Measurements from ENCODE around the gene MYO10.
"Not testable (repeated sequence)": the region's sequence is repeated elsewhere in the genome, so short reads cannot be mapped to it uniquely, and the experiment has no call there.

- not testable (repeated sequence) for TF ChIP-seq ZNF232 (CRISPR knock-in tag; IDR thresholded peaks at IDR 0.05); CTCF (IDR thresholded peaks at IDR 0.05); NR2C2 (CRISPR knock-in tag; IDR thresholded peaks at IDR 0.05); IRF2 (CRISPR knock-in tag; IDR thresholded peaks at IDR 0.05; ENCODE audit: borderline replicate concordance, low read depth); CREB1 (CRISPR knock-in tag; IDR thresholded peaks at IDR 0.05); FOXK1 (CRISPR knock-in tag; IDR thresholded peaks at IDR 0.05); ZNF281 (CRISPR knock-in tag; IDR thresholded peaks at IDR 0.05); SMAD4 (CRISPR knock-in tag; IDR thresholded peaks at IDR 0.05)
- TF ChIP-seq, protein P1, sequence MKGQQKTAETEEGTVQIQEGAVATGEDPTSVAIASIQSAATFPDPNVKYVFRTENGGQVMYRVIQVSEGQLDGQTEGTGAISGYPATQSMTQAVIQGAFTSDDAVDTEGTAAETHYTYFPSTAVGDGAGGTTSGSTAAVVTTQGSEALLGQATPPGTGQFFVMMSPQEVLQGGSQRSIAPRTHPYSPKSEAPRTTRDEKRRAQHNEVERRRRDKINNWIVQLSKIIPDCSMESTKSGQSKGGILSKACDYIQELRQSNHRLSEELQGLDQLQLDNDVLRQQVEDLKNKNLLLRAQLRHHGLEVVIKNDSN (CRISPR knock-in tag; IDR thresholded peaks at IDR 0.05) = not testable (repeated sequence)
- TF ChIP-seq, protein P2, sequence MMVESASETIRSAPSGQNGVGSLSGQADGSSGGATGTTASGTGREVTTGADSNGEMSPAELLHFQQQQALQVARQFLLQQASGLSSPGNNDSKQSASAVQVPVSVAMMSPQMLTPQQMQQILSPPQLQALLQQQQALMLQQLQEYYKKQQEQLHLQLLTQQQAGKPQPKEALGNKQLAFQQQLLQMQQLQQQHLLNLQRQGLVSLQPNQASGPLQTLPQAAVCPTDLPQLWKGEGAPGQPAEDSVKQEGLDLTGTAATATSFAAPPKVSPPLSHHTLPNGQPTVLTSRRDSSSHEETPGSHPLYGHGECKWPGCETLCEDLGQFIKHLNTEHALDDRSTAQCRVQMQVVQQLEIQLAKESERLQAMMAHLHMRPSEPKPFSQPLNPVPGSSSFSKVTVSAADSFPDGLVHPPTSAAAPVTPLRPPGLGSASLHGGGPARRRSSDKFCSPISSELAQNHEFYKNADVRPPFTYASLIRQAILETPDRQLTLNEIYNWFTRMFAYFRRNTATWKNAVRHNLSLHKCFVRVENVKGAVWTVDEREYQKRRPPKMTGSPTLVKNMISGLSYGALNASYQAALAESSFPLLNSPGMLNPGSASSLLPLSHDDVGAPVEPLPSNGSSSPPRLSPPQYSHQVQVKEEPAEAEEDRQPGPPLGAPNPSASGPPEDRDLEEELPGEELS (CRISPR knock-in tag; IDR thresholded peaks at IDR 0.05) = not testable (repeated sequence)
Observed at GRCh38 chr5:16874424-16874823, 61.7 kb downstream of the MYO10 start.
